Fibroblast of pulmonary artery (primary cell): ENCODE measurements around the gene FCHO2.

Experiments used
- DNase-seq: peaks from one replicate; pipeline ENCODE4 v3.0.0-alpha.2; 2010; ENCODE audit warnings: low read depth
- H3K4me3 ChIP-seq: replicated peaks from 2 replicates; pipeline ENCODE4 v1.5.1; 2011; ENCODE audit warnings: low read depth, mild to moderate bottlenecking, control low read depth, low read length, moderate library complexity
- TF ChIP-seq, protein P1 (sequence below): IDR thresholded peaks from 2 replicates; pipeline ENCODE4 v1.5.1; 2011; ENCODE audit warnings: mild to moderate bottlenecking, control low read depth, low read length, inconsistent platforms; ENCODE audit errors: missing control alignments

FCHO2 gene

GRCh38 chr5:72955768-72956323, at the start of gene FCHO2:
FCHO2 (plus strand) TSS chr5:72956041; CDS start chr5:72956097, 56 bp downstream.
- TF ChIP-seq, protein P1, sequence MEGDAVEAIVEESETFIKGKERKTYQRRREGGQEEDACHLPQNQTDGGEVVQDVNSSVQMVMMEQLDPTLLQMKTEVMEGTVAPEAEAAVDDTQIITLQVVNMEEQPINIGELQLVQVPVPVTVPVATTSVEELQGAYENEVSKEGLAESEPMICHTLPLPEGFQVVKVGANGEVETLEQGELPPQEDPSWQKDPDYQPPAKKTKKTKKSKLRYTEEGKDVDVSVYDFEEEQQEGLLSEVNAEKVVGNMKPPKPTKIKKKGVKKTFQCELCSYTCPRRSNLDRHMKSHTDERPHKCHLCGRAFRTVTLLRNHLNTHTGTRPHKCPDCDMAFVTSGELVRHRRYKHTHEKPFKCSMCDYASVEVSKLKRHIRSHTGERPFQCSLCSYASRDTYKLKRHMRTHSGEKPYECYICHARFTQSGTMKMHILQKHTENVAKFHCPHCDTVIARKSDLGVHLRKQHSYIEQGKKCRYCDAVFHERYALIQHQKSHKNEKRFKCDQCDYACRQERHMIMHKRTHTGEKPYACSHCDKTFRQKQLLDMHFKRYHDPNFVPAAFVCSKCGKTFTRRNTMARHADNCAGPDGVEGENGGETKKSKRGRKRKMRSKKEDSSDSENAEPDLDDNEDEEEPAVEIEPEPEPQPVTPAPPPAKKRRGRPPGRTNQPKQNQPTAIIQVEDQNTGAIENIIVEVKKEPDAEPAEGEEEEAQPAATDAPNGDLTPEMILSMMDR: peak; percentile 52

DNA sequence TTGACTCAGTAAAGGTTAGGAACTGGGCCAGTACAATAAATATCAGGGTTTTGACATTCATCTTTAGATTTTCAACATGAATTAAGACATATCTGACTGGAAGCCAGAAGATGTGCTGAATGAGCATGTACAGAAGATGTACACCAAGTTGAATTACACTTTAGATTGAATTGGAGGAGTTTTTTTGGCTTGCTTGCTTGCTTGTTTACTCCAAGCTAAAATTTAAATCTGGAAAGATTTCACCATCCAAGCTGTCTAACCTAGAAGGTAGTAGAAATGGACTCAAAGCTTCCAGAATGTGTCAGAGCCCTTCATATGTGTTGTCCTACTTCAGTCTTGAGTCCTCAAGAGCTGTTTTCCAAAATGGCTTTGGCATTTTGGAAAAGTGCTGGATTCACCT, 49.0 kb upstream of the FCHO2 start:
- TF ChIP-seq, protein P1: no peak

More at GRCh38 chr5:72955768-72956323, at the start of gene FCHO2:
- peak; percentile 97 for DNase-seq
- H3K4me3 ChIP-seq: peak within 1 kb of the TSS; percentile 74

DNA sequence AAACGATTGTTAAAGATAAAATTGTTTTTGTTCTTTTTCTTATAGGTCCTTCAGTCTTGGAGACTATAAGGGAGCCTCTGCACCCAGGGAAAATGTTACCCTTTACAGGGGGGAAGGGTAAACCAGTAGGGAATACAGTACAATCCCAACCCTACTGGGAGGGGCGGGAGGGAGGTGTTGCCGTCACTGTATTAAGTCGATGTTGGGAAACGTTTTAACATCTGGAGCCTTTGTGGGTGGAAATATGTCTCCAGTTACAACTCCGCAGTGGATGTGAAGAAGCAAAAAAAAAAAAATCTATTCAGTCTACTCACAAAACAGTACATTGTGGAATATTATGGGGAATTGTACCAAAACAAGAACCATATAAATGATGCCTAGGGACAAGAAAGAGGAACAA, 47.2 kb upstream of the FCHO2 start:
- DNase-seq: no peak
- H3K4me3 ChIP-seq: no peak overlapping the region
- TF ChIP-seq, protein P1: no peak

More for the DNA sequence above, 49.0 kb upstream of the FCHO2 start:
- no peak overlapping the region for H3K4me3 ChIP-seq
- DNase-seq: no peak

DNA sequence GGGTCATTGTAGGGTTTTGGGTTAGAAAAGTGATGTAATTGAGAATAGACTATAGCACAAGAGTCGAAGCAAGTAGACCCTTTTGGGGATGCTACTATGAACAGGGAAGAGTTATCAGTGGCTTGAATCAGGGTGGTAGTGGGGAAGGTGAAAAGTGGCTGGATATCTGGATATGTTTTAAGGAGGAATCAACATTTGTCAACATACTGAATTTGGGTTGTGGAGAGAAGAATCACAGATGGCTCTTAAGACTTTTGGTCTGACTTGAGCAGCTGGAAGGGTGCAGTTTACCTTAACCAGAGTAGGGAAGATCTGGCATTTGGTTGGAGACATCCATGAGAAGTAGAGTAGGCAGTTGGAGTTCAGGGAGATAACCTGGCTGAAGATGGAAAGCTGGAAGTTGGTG, 38.5 kb upstream of the FCHO2 start:
- no peak overlapping the region for H3K4me3 ChIP-seq
- DNase-seq: no peak
- TF ChIP-seq, protein P1: no peak

- H3K4me3 ChIP-seq: no peak overlapping the region
- peak; percentile 52 for DNase-seq
- TF ChIP-seq, protein P1: peak; percentile 23
These were observed 34.9 kb upstream of the FCHO2 start for GRCh38 chr5:72920690-72921502.

DNA sequence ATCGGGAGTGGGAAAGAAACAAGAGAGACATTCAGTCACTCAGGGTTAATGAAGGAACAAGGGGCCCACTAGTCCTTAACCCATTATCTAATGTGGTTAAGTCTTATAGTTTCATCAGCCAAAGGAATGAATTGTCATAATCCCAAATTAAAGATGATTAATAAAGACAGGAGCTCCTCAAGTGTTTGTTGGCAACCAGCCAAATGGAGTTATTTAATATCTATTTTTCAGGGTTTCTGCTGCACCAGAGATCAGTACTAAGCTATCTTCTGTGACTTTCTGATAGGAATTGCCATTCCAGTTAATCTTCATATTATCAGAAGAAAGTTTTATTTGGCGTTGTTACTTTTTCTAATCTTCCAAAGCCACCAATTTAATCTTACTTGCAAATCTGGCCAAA, 34.0 kb upstream of the FCHO2 start:
- no peak overlapping the region for H3K4me3 ChIP-seq
- TF ChIP-seq, protein P1: no peak
- DNase-seq: no peak
